Erythroblast (primary cell): ENCODE measurements around the gene CLEC3B.

ENCODE experiments used
- GATA1 ChIP-seq: IDR thresholded peaks from 2 replicates; pipeline ENCODE4 v1.6.1; 2011; ENCODE audit warnings: low read depth, mild to moderate bottlenecking, control low read depth, low read length, moderate library complexity
- POLR2A ChIP-seq: IDR thresholded peaks from 2 replicates; pipeline ENCODE4 v1.6.1; 2011; ENCODE audit warnings: mild to moderate bottlenecking, low read length

DNA sequence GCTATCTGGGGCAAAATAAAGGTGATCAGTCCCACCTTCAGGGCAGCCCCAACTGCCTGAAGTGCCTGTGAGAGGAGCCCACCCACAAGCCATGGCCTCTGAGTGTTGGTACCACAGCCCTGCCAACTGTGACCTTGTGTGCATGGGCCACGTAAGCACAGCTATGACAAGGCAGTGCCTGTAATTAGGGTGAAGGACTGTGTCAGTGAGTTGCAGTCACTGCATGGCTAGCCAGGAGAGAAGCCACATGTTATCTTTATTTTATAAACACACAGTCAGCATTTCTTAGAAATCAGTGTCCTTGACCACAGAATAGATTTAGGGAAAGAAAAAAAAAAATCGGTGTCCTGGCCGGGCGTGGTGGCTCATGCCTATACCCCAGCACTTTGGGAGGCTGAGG lies 25.3 kb upstream of the CLEC3B start:
- no peak for TF ChIP-seq POLR2A
- TF ChIP-seq GATA1, result no peak
